ACC112 (cell line): ENCODE results near the gene HERC6.
"Not testable (repeated sequence)": the region's sequence is repeated elsewhere in the genome, so short reads cannot be mapped to it uniquely, and the experiment has no call there.

Experiments used
- H2AFZ ChIP-seq: fragments of 200-600 bp; sonication (generic); one replicate; pipeline ENCODE4 v1.6.0; 2017; ENCODE audit warnings: antibody characterized with exemption, low read length; ENCODE audit not compliant: unreplicated experiment
- H3K27ac ChIP-seq: fragments of 200-600 bp; sonication (generic); 2 replicates; pipeline ENCODE4 v1.5.1; 2014; ENCODE audit warnings: low read depth, mild to moderate bottlenecking, antibody characterized with exemption, low read length, moderate library complexity
- H3K27me3 ChIP-seq: fragments of 200-600 bp; sonication (generic); 2 replicates; pipeline ENCODE4 v1.6.1; 2014; ENCODE audit warnings: mild to moderate bottlenecking, antibody characterized with exemption, low read length, moderate library complexity, mixed read lengths; ENCODE audit not compliant: insufficient read depth
- H3K36me3 ChIP-seq: fragments of 200-600 bp; sonication (generic); 2 replicates; pipeline ENCODE4 v1.6.1; 2016; ENCODE audit warnings: mild to moderate bottlenecking, antibody characterized with exemption, low read length, moderate library complexity, mixed read lengths; ENCODE audit not compliant: insufficient read depth
- H3K4me1 ChIP-seq: fragments of 200-600 bp; sonication (generic); one replicate; pipeline ENCODE4 v1.6.1; 2016; ENCODE audit warnings: low read length, mixed read lengths; ENCODE audit not compliant: insufficient read depth, unreplicated experiment, control insufficient read depth
- H3K4me3 ChIP-seq: fragments of 200-600 bp; sonication (generic); 2 replicates; pipeline ENCODE4 v1.5.1; 2014; ENCODE audit warnings: mild to moderate bottlenecking, low read depth, low read length
- H3K79me2 ChIP-seq: fragments of 200-600 bp; sonication (generic); one replicate; pipeline ENCODE4 v1.6.0; 2016; ENCODE audit warnings: low read length; ENCODE audit not compliant: control insufficient read depth, unreplicated experiment, insufficient read depth

The HERC6 gene

GRCh38 chr4:88419874-88420273 is 41.2 kb downstream of the HERC6 start:
- Histone ChIP-seq H3K36me3 (peaks cover 33% of the 10 kb centered on the region), H3K27ac (no peak overlapping the region), H3K79me2 (no peaks in the 10 kb centered on the region), H3K4me3 (no peak overlapping the region), H3K27me3 (no peaks in the 10 kb centered on the region), H3K4me1 (no peaks in the 10 kb centered on the region), H2AFZ (no peak overlapping the region)

- no peaks in the 10 kb centered on the region for H3K79me2 ChIP-seq
- no peaks in the 10 kb centered on the region for H3K27me3 ChIP-seq
- peaks cover 34% of the 10 kb centered on the region for H3K36me3 ChIP-seq
- H3K27ac ChIP-seq, result no peak overlapping the region
- no peak overlapping the region for H2AFZ ChIP-seq
- no peaks in the 10 kb centered on the region for H3K4me1 ChIP-seq
- H3K4me3 ChIP-seq, result no peak overlapping the region
These were observed 42.2 kb downstream of the HERC6 start for GRCh38 chr4:88420844-88421243.

GRCh38 chr4:88422403-88422802 is 43.8 kb downstream of the HERC6 start:
- Histone ChIP-seq H3K4me3 (no peak overlapping the region), H3K27me3 (no peaks in the 10 kb centered on the region), H3K4me1 (no peaks in the 10 kb centered on the region), H3K36me3 (peaks cover 38% of the 10 kb centered on the region), H3K27ac (no peak overlapping the region), H3K79me2 (no peaks in the 10 kb centered on the region), H2AFZ (no peak overlapping the region)

GRCh38 chr4:88429401-88429800 is 50.7 kb downstream of the HERC6 start:
- Histone ChIP-seq H3K79me2 (no peaks in the 10 kb centered on the region), H3K27ac (no peak overlapping the region), H2AFZ (no peak overlapping the region)

GRCh38 chr4:88435987-88436693 is 57.5 kb downstream of the HERC6 start:
- H3K36me3 ChIP-seq, result peaks cover 38% of the 10 kb centered on the region
- no peak overlapping the region for H2AFZ ChIP-seq
- H3K4me3 ChIP-seq, result no peak overlapping the region
- no peaks in the 10 kb centered on the region for H3K4me1 ChIP-seq
- H3K27ac ChIP-seq, result no peak overlapping the region
- H3K27me3 ChIP-seq, result no peaks in the 10 kb centered on the region
- H3K79me2 ChIP-seq, result no peaks in the 10 kb centered on the region

More at GRCh38 chr4:88429401-88429800, 50.7 kb downstream of the HERC6 start:
- H3K36me3 ChIP-seq, result peaks cover 64% of the 10 kb centered on the region
- no peaks in the 10 kb centered on the region for H3K4me1 ChIP-seq
- H3K27me3 ChIP-seq, result no peaks in the 10 kb centered on the region
- no peak overlapping the region for H3K4me3 ChIP-seq

- H3K4me3 ChIP-seq, H2AFZ ChIP-seq, H3K27me3 ChIP-seq, H3K4me1 ChIP-seq, H3K27ac ChIP-seq, H3K79me2 ChIP-seq: not testable (repeated sequence)
- peaks cover 47% of the 10 kb centered on the region for H3K36me3 ChIP-seq
These were observed 59.2 kb downstream of the HERC6 start for GRCh38 chr4:88437873-88438272.

- Histone ChIP-seq H2AFZ (no peak overlapping the region), H3K27me3 (no peaks in the 10 kb centered on the region), H3K79me2 (no peaks in the 10 kb centered on the region), H3K27ac (no peak overlapping the region), H3K4me3 (no peak overlapping the region), H3K36me3 (peaks cover 42% of the 10 kb centered on the region), H3K4me1 (no peaks in the 10 kb centered on the region)
These were observed 60.6 kb downstream of the HERC6 start for GRCh38 chr4:88439161-88439760.

- Histone ChIP-seq H3K4me3 (no peak overlapping the region), H3K4me1 (no peaks in the 10 kb centered on the region), H3K27me3 (no peaks in the 10 kb centered on the region), H3K36me3 (peaks cover 42% of the 10 kb centered on the region), H3K27ac (no peak overlapping the region), H3K79me2 (no peaks in the 10 kb centered on the region), H2AFZ (no peak overlapping the region)
These were observed 61.5 kb downstream of the HERC6 start for GRCh38 chr4:88440146-88440545.

- no peak overlapping the region for H3K27ac ChIP-seq
- peaks cover 4% of the 10 kb centered on the region for H3K4me1 ChIP-seq
- no peaks in the 10 kb centered on the region for H3K79me2 ChIP-seq
- peaks cover 33% of the 10 kb centered on the region for H3K36me3 ChIP-seq
- no peak overlapping the region for H3K4me3 ChIP-seq
- no peak overlapping the region for H2AFZ ChIP-seq
- no peaks in the 10 kb centered on the region for H3K27me3 ChIP-seq
These were observed 63.0 kb downstream of the HERC6 start for GRCh38 chr4:88441696-88442095.

GRCh38 chr4:88442689-88443191 is 64.1 kb downstream of the HERC6 start:
- Histone ChIP-seq H3K4me1 (peaks cover 4% of the 10 kb centered on the region), H2AFZ (no peak overlapping the region), H3K79me2 (no peaks in the 10 kb centered on the region), H3K36me3 (peaks cover 29% of the 10 kb centered on the region), H3K27ac (no peak overlapping the region), H3K4me3 (no peak overlapping the region), H3K27me3 (no peaks in the 10 kb centered on the region)

GRCh38 chr4:88443486-88443885 is 64.8 kb downstream of the HERC6 start:
- no peak overlapping the region for H3K4me3 ChIP-seq
- peaks cover 28% of the 10 kb centered on the region for H3K36me3 ChIP-seq
- no peak overlapping the region for H2AFZ ChIP-seq
- no peaks in the 10 kb centered on the region for H3K27me3 ChIP-seq
- no peak overlapping the region for H3K27ac ChIP-seq
- peaks cover 4% of the 10 kb centered on the region for H3K4me1 ChIP-seq
- no peaks in the 10 kb centered on the region for H3K79me2 ChIP-seq
